Inflammatory macrophage (primary cell): Measurements from ENCODE around the gene OGA.
A peak's percentile ranks its signal among the peaks of the same experiment; 100 is the strongest.

Source experiments
- DNase-seq, 2 donors: peaks; one replicate each; pipeline ENCODE4 v3.0.0-alpha.2; 2020 to 2022

OGA gene

GRCh38 chr10:101758858-101759257 lies 59.4 kb downstream of the OGA start:
- DNase-seq, result no peak

GRCh38 chr10:101752241-101752640 lies 66.0 kb downstream of the OGA start:
- no peak for DNase-seq

GRCh38 chr10:101749047-101750016 lies 68.9 kb downstream of the OGA start:
- DNase-seq, result no peak

GRCh38 chr10:101748496-101748895 lies 69.7 kb downstream of the OGA start:
- DNase-seq, result no peak

- DNase-seq, result peak in 1 of 2 donors; percentile 9
Measured at GRCh38 chr10:101745074-101745696, 73.1 kb downstream of the OGA start.

GRCh38 chr10:101744267-101744666 lies 74.0 kb downstream of the OGA start:
- no peak for DNase-seq

- no peak for DNase-seq
Measured at GRCh38 chr10:101741938-101742337, 76.3 kb downstream of the OGA start.

GRCh38 chr10:101736666-101737065 lies 81.6 kb downstream of the OGA start:
- peak in 1 of 2 donors; percentile 6 for DNase-seq
